Stomach (tissue), 4 donors: ENCODE measurements around the gene RAB13.
"Not testable (repeated sequence)": the region's sequence is repeated elsewhere in the genome, so short reads cannot be mapped to it uniquely, and the experiment has no call there.

ENCODE experiments used
- CTCF ChIP-seq, 7 experiments: fragments of 450-650 bp in 4 of 7; fragments of 200-600 bp in 3 of 7; sonication (generic) in 3 of 7; IDR thresholded peaks; one replicate each; pipeline ENCODE4 v1.5.1; 2016 to 2019; ENCODE audit warnings: antibody characterized with exemption in 7 of 7, control low read depth in 2 of 7, mild to moderate bottlenecking in 1 of 7
- POLR2AphosphoS5 ChIP-seq, 3 donors: sonication (generic); formaldehyde crosslinking; IDR thresholded peaks; one replicate each; pipeline ENCODE4 v1.6.1; 2016; ENCODE audit warnings: antibody characterized with exemption in 3 of 3

DNA sequence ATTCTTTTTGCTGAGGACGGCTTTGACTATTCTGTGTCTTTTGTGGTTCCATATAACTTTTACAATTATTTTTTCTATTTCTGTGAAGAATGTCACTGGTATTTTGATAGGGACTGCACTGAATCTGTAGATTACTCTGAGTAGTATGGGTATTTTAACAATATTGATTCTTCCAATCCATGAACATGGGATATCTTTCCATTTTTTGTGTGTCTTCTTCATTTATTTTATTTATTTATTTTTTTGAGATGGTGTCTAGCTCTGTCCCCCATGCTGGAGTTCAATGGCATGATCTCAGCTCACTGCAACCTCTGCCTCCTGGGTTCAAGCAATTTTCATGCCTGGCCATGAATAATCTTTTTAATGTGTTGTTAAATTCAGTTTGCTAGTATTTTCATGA, 47.6 kb upstream of the RAB13 start:
- TF ChIP-seq CTCF, POLR2AphosphoS5 (IDR thresholded peaks at IDR 0.05): not testable (repeated sequence)
